ENCODE measurements around the gene C12orf56. TPM values are rescaled to one million over a fixed set of nuclear protein-coding genes. Genes with fewer than 3 reads are reported as not detected.

C12orf56 gene
- total RNA-seq, 1 donor from 2014 or later = 1.1 TPM

DNA sequence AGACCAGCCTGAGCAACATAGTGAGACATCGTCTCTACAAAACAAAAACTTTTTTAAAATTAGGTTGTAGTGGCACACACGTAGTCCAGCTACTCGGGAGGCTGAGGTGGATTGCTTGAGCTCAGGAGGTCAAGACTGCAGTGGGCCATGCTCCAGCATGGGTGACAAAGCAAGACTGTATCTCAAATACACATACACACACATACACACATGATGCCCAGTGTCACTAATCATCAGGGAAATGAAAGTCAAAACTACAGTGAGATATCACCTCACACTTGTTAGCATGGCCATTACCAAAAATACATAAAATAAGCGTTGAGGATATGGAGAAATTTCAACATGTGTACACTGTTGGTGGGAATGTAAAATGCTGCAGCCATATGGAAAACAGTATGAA lies 135.3 kb downstream of the C12orf56 start:
- FAIRE-seq = no peak
- no peak for DNase-seq (ENCODE audit: low read depth)
- TF ChIP-seq, protein P1, sequence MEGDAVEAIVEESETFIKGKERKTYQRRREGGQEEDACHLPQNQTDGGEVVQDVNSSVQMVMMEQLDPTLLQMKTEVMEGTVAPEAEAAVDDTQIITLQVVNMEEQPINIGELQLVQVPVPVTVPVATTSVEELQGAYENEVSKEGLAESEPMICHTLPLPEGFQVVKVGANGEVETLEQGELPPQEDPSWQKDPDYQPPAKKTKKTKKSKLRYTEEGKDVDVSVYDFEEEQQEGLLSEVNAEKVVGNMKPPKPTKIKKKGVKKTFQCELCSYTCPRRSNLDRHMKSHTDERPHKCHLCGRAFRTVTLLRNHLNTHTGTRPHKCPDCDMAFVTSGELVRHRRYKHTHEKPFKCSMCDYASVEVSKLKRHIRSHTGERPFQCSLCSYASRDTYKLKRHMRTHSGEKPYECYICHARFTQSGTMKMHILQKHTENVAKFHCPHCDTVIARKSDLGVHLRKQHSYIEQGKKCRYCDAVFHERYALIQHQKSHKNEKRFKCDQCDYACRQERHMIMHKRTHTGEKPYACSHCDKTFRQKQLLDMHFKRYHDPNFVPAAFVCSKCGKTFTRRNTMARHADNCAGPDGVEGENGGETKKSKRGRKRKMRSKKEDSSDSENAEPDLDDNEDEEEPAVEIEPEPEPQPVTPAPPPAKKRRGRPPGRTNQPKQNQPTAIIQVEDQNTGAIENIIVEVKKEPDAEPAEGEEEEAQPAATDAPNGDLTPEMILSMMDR (IDR thresholded peaks at IDR 0.05; ENCODE audit: insufficient read depth, low read length, severe bottlenecking) = no peak

DNA sequence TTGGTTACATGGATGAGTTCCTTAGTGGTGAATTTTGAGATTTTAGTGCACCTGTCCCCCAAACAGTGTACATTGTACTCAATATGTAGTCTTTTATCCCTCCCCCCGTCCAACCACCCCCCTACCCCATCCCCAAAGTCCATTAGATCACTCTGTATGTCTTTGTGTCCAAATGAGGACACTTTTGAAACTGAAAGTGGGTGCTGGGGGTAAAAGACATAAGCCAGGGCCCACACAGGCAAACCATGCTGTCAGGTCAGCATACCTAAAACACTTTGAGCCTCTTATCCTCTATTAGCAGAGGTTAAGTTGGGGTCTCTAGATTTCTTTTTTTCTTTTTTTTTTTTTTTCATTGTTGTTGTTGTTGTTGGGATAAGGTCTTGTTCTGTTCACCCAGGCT lies 137.2 kb downstream of the C12orf56 start:
- TF ChIP-seq, protein P1 (IDR thresholded peaks at IDR 0.05; ENCODE audit: insufficient read depth, low read length, severe bottlenecking) = no peak

More for the DNA sequence above, 135.3 kb downstream of the C12orf56 start:
- Histone ChIP-seq H3K4me3 (ENCODE audit: low read depth, low read length) (no peak overlapping the region), H3K27me3 (ENCODE audit: control insufficient read depth, insufficient read depth, low read length) (no peaks in the 10 kb centered on the region), H3K36me3 (ENCODE audit: control insufficient read depth, insufficient read depth, low read length) (no peaks in the 10 kb centered on the region)

DNA sequence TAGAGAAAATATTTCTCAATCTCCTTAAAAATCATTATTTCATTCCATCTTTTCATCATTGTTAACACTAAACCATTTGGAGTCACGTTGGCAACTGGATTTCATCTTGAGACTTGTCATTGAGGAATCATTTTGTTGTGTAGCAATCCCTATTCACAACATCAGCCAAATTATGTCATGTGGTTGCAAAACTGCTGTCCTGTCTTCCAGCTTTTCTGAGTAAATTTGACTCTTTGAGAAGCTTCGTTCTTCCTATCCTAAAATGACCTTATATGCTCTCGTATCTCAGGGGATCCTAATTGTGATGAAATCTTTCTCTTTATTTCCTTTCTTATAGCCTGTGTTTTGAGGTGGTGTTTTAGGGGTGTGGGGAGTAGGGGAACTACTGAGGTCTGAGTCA lies 137.9 kb downstream of the C12orf56 start:
- FAIRE-seq (no peak), DNase-seq (ENCODE audit: low read depth) (peak; percentile 41)
- H3K27me3 ChIP-seq (ENCODE audit: control insufficient read depth, insufficient read depth, low read length) = no peaks in the 10 kb centered on the region
- H3K4me3 ChIP-seq (ENCODE audit: low read depth, low read length) = no peak overlapping the region
- no peaks in the 10 kb centered on the region for H3K36me3 ChIP-seq (ENCODE audit: control insufficient read depth, insufficient read depth, low read length)
- TF ChIP-seq, protein P1 (IDR thresholded peaks at IDR 0.05; ENCODE audit: insufficient read depth, low read length, severe bottlenecking) = no peak

More for the DNA sequence above, 137.2 kb downstream of the C12orf56 start:
- DNase-seq (ENCODE audit: low read depth) (no peak), FAIRE-seq (no peak)
- H3K4me3 ChIP-seq (ENCODE audit: low read depth, low read length) = no peak overlapping the region
- no peaks in the 10 kb centered on the region for H3K36me3 ChIP-seq (ENCODE audit: control insufficient read depth, insufficient read depth, low read length)
- no peaks in the 10 kb centered on the region for H3K27me3 ChIP-seq (ENCODE audit: control insufficient read depth, insufficient read depth, low read length)

DNA sequence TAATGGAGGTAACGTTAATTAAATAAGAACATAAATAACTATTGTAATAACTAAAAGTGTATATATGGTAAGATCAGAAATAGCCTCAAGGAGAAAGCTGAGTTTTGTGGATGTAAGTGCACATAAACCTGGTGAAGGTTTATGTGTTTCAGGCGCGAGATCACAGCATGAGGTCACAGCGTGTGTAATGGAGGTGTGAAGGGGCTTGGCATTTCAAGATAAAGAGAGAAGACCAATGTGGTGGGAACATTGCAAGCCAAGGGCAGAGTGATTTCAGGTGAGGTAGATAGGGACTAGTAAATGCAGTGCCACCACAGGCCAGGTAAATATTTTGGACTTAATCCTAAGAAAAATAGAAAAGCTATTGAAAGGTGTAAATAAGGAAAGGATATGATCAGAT lies 146.7 kb downstream of the C12orf56 start:
- TF ChIP-seq, protein P1 (IDR thresholded peaks at IDR 0.05; ENCODE audit: insufficient read depth, low read length, severe bottlenecking) = no peak
- FAIRE-seq = no peak

DNA sequence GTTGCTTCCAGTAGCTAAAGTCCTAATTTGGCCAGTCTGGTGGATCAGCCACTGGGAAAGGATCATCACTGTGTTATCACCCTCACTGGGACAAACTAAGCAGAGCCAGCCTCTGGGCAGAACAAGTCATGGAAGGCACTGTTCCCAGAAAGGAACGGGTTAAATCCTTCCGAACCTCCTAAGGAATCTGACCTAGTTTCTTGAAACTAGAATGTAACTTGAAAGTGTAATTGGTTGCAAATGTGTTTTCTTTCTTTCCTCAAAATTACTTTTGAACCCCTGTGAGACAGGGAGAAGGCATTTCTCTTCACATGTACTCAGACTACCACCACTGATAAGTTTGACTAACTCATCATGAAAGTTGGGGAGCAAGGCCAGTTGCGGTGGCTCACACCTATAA lies 149.8 kb downstream of the C12orf56 start:
- no peaks in the 10 kb centered on the region for H3K36me3 ChIP-seq (ENCODE audit: control insufficient read depth, insufficient read depth, low read length)
- DNase-seq (ENCODE audit: low read depth) (no peak), FAIRE-seq (no peak)
- TF ChIP-seq, protein P1 (IDR thresholded peaks at IDR 0.05; ENCODE audit: insufficient read depth, low read length, severe bottlenecking) = no peak
- no peak overlapping the region for H3K4me3 ChIP-seq (ENCODE audit: low read depth, low read length)
- no peaks in the 10 kb centered on the region for H3K27me3 ChIP-seq (ENCODE audit: control insufficient read depth, insufficient read depth, low read length)

More for the DNA sequence above, 146.7 kb downstream of the C12orf56 start:
- Histone ChIP-seq H3K36me3 (ENCODE audit: control insufficient read depth, insufficient read depth, low read length) (no peaks in the 10 kb centered on the region), H3K27me3 (ENCODE audit: control insufficient read depth, insufficient read depth, low read length) (no peaks in the 10 kb centered on the region), H3K4me3 (ENCODE audit: low read depth, low read length) (no peak overlapping the region)
- DNase-seq (ENCODE audit: low read depth) = no peak

DNA sequence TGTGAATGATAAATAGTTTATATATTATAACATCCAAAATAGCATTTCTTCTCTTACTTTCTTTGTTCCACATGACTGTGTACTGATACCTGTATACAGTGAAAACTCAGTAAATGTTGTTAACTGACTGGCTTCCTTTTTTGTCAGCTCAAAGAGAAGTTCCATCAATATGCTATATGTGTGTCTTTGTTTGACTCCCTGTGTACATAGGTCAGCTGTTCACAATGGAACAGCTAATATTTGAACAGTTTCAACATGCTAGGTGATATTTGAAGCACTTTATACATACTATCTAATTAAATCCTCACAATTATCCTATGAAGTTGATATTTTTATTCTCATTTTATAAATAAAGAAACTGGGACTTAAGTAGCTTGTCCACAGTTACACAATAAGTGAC lies 153.2 kb downstream of the C12orf56 start:
- H3K27me3 ChIP-seq (ENCODE audit: control insufficient read depth, insufficient read depth, low read length) = no peaks in the 10 kb centered on the region

More for the DNA sequence above, 153.2 kb downstream of the C12orf56 start:
- DNase-seq (ENCODE audit: low read depth) (no peak), FAIRE-seq (no peak)
- Histone ChIP-seq H3K36me3 (ENCODE audit: control insufficient read depth, insufficient read depth, low read length) (no peaks in the 10 kb centered on the region), H3K4me3 (ENCODE audit: low read depth, low read length) (no peak overlapping the region)
- TF ChIP-seq, protein P1 (IDR thresholded peaks at IDR 0.05; ENCODE audit: insufficient read depth, low read length, severe bottlenecking) = no peak

All from bronchial epithelial cell (primary cell).